CD4-positive, CD25-positive, alpha-beta regulatory T cell (primary cell): ENCODE measurements around the gene AHCYL1. TPM values are rescaled to one million over a fixed set of nuclear protein-coding genes. Genes with fewer than 3 reads are reported as not detected.
"Not testable (repeated sequence)": the region's sequence is repeated elsewhere in the genome, so short reads cannot be mapped to it uniquely, and the experiment has no call there.

Source experiments
- ATAC-seq, 2 donors: fragments of 150-1000 bp; cut with Tn5 transposase; one replicate each; pipeline ENCODE4 v1.10.0; 2021; ENCODE audit warnings: low read depth in 2 of 2, moderate number of reproducible peaks in 2 of 2, moderate library complexity in 1 of 2
- DNase-seq, 3 donors: peaks; one replicate each; pipeline versions ENCODE4 v3.0.0 to v3.0.0-alpha.2; 2012 to 2022; ENCODE audit warnings: mixed read lengths in 1 of 3
- H3K27ac ChIP-seq: one replicate; pipeline ENCODE4 v1.7.0; 2013; ENCODE audit warnings: mild to moderate bottlenecking, low read length; ENCODE audit not compliant: insufficient read depth, poor library complexity, severe bottlenecking
- H3K27me3 ChIP-seq: one replicate; pipeline ENCODE4 v1.7.0; 2013; ENCODE audit warnings: low read length; ENCODE audit not compliant: control insufficient read depth, insufficient read depth
- H3K36me3 ChIP-seq: one replicate; pipeline ENCODE4 v1.7.0; 2013; ENCODE audit warnings: mild to moderate bottlenecking, low read length, moderate library complexity; ENCODE audit not compliant: control insufficient read depth, insufficient read depth
- H3K4me1 ChIP-seq: 2 replicates; pipeline ENCODE4 v1.7.0; 2013; ENCODE audit warnings: mild to moderate bottlenecking, low read length; ENCODE audit not compliant: insufficient read depth, control insufficient read depth, poor library complexity, severe bottlenecking
- H3K4me3 ChIP-seq: one replicate; pipeline ENCODE4 v1.7.0; 2013; ENCODE audit warnings: low read depth, mild to moderate bottlenecking, low read length, moderate library complexity
- H3K9me3 ChIP-seq, 2 experiments: 1 replicate in 1 of 2; 2 replicates in 1 of 2; pipeline ENCODE4 v1.7.0; 2013; ENCODE audit warnings: low read length in 2 of 2, mild to moderate bottlenecking in 1 of 2, moderate library complexity in 1 of 2; ENCODE audit not compliant: control insufficient read depth in 2 of 2
- H3K27ac Mint-ChIP-seq, 3 donors: one replicate each; pipeline ENCODE4 v1.8.0; 2020 to 2022; ENCODE audit warnings: mild to moderate bottlenecking in 3 of 3, mixed read lengths in 3 of 3, moderate library complexity in 2 of 3
- H3K27me3 Mint-ChIP-seq: one replicate; pipeline ENCODE4 v1.8.0; 2022; ENCODE audit warnings: mild to moderate bottlenecking, mixed read lengths
- H3K36me3 Mint-ChIP-seq: one replicate; pipeline ENCODE4 v1.8.0; 2020; ENCODE audit warnings: mixed read lengths
- H3K4me1 Mint-ChIP-seq, 4 donors: one replicate each; pipeline ENCODE4 v1.8.0; 2020 to 2022; ENCODE audit warnings: mixed read lengths in 4 of 4, mild to moderate bottlenecking in 1 of 4
- H3K4me3 Mint-ChIP-seq, 4 donors: one replicate each; pipeline ENCODE4 v1.8.0; 2020 to 2022; ENCODE audit warnings: mild to moderate bottlenecking in 4 of 4, mixed read lengths in 4 of 4, moderate library complexity in 3 of 4
- H3K9me3 Mint-ChIP-seq, 7 donors: one replicate each; pipeline ENCODE4 v1.8.0; 2020 to 2022; ENCODE audit warnings: mixed read lengths in 7 of 7, mild to moderate bottlenecking in 3 of 7, moderate library complexity in 2 of 7
- polyA plus RNA-seq, 4 donors: library from polyadenylated mRNA; unstranded; fragments of 300-500 nt; fragmentation: Illumina TruSeq; gene quantifications; one replicate each; pipeline ENCODE4 v1.2.3, GENCODE V29; 2021
- total RNA-seq: library from RNA; stranded (reverse); gene quantifications from one replicate; pipeline ENCODE4 v1.2.3, GENCODE V29; 2022

AHCYL1 gene
- total and polyA plus RNA-seq, 5 donors from 2014 or later, result 27.8 to 49.3 (median 45.9) TPM

DNA sequence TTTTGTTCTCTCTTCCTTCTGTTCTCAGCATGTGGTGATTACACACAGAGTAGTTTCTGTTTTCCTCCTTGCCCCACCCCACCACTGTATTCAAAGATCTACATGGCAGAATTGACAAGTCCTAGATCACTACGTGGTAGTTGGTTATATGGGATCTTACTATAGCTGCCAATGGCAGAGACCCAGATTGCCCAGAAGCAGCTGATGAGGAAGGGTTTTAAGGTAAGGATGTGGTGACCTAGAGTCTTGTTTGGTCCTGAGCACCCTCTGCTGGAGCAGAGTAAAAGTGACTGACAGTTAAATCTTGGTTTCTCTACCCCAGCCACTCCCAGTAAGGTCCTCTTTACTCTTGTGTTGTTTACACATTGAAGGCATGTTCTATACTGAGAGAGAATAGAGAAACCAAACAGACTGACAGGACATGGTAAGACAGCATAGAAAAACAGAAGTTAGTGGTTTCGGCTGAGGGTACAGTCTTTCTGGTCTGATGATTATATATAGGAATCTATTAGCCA is 27.0 kb downstream of the AHCYL1 start:
- no peaks in the 10 kb centered on the region for H3K9me3 Mint-ChIP-seq
- Histone ChIP-seq H3K27me3 (no peaks in the 10 kb centered on the region), H3K4me3 (peak overlapping the region; percentile 60), H3K9me3 (no peaks in the 10 kb centered on the region), H3K36me3 (peaks cover 61% of the 10 kb centered on the region), H3K4me1 (peaks cover 6% of the 10 kb centered on the region), H3K27ac (peak overlapping the region; percentile 54)
- ATAC-seq (peak; percentile 92 to 95), DNase-seq (peak; percentile 17 to 88 (median 61))
- H3K36me3 Mint-ChIP-seq, result peaks cover 46% of the 10 kb centered on the region
- H3K4me3 Mint-ChIP-seq, result no peak overlapping the region
- no peaks in the 10 kb centered on the region for H3K27me3 Mint-ChIP-seq
- peak overlapping the region; percentile 54 to 69 (median 60) for H3K27ac Mint-ChIP-seq
- peaks cover 4 to 18% (median 13%) of the 10 kb centered on the region in 4 donors for H3K4me1 Mint-ChIP-seq

DNA sequence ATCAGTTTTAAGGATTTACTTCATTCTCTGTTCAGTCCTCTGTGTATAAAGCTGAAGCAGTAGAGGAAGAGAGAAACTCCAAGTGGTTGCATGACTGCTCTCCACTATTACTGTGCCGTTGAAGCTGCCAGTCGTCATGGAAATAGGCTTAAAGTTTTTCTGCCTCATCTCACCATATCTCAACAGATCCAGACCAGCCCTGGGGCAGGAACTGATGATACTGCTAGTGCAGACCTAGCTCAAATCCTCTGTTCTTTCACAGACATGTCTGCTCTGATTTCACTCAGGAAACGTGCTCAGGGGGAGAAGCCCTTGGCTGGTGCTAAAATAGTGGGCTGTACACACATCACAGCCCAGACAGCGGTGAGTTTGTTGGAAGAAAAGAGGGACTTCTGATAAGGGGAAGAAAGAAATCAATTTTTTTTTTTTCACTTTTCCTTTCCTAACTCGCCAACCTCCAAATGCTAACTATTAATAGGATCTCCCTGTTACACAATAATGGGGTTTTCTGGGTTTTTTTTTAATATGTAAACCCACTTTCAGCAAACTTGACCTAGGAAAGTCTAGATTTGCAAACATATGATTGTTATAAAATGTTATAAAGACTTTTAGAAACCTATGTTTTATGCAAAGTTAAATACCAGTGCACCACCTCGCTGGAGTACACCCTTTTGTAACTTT is 27.7 kb downstream of the AHCYL1 start:
- H3K4me1 Mint-ChIP-seq, result peaks cover 4 to 18% (median 12%) of the 10 kb centered on the region in 4 donors
- peaks cover 6% of the 10 kb centered on the region for H3K4me1 ChIP-seq
- DNase-seq (peak in 1 of 3 donors; percentile 5), ATAC-seq (peak; percentile 11 to 13)
- H3K4me3 ChIP-seq, result peak overlapping the region; percentile 60
- peaks cover 66% of the 10 kb centered on the region for H3K36me3 ChIP-seq
- H3K27me3 Mint-ChIP-seq, result no peaks in the 10 kb centered on the region
- H3K9me3 Mint-ChIP-seq, result no peaks in the 10 kb centered on the region
- H3K27ac ChIP-seq, result peak overlapping the region; percentile 54
- peaks cover 50% of the 10 kb centered on the region for H3K36me3 Mint-ChIP-seq
- no peak overlapping the region for H3K4me3 Mint-ChIP-seq
- H3K9me3 ChIP-seq, result no peaks in the 10 kb centered on the region
- H3K27ac Mint-ChIP-seq, result peak overlapping the region; percentile 54 to 69 (median 60)
- no peaks in the 10 kb centered on the region for H3K27me3 ChIP-seq

DNA sequence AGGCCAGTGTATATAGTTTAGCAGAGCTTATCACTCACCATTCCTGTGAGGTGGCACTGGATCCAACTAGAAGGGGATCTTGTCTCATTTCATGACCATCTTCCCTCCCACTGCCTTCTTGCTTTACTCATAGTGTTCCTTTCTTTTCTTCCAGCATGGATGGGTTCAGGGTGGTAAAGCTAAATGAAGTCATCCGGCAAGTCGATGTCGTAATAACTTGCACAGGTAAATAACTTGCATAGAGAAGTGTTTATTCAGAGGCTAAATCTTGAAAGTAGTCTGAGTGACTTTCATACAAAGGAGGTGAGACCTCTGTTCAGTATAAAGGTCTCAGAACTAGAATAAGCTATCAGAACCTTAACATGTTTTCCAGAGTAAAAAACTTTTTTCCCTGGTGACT is 33.2 kb downstream of the AHCYL1 start:
- Mint-ChIP-seq H3K4me1 (peaks cover 0 to 2% (median under 1%) of the 10 kb centered on the region in 4 donors), H3K27ac (peak overlapping the region in 1 of 3 donors; percentile 29), H3K36me3 (peaks cover 50% of the 10 kb centered on the region), H3K9me3 (no peaks in the 10 kb centered on the region), H3K4me3 (no peak overlapping the region), H3K27me3 (no peaks in the 10 kb centered on the region)
- Histone ChIP-seq H3K27me3 (no peaks in the 10 kb centered on the region), H3K9me3 (no peaks in the 10 kb centered on the region), H3K36me3 (peaks cover 81% of the 10 kb centered on the region), H3K4me3 (no peak overlapping the region), H3K4me1 (no peaks in the 10 kb centered on the region), H3K27ac (no peak overlapping the region)
- no peak for ATAC-seq
- DNase-seq, result no peak

DNA sequence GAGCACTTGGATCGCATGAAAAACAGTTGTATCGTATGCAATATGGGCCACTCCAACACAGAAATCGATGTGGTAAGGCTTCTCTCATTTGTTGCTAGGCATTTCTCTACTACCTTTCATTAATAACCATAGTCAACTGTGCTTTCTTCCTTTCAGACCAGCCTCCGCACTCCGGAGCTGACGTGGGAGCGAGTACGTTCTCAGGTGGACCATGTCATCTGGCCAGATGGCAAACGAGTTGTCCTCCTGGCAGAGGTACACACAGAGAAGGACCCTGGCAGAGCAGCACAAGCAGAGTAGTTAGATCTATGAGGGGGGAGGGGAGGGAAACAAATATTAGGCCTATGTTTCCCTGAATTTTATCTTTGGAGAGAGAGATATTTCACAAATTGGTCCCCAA is 33.8 kb downstream of the AHCYL1 start:
- Histone ChIP-seq H3K27ac (no peak overlapping the region), H3K36me3 (peaks cover 83% of the 10 kb centered on the region), H3K4me1 (no peaks in the 10 kb centered on the region), H3K9me3 (no peaks in the 10 kb centered on the region), H3K4me3 (no peak overlapping the region), H3K27me3 (no peaks in the 10 kb centered on the region)
- no peaks in the 10 kb centered on the region for H3K27me3 Mint-ChIP-seq
- no peaks in the 10 kb centered on the region for H3K4me1 Mint-ChIP-seq
- no peaks in the 10 kb centered on the region for H3K9me3 Mint-ChIP-seq
- no peak for ATAC-seq
- DNase-seq, result no peak
- no peak overlapping the region for H3K4me3 Mint-ChIP-seq
- H3K36me3 Mint-ChIP-seq, result peaks cover 50% of the 10 kb centered on the region
- H3K27ac Mint-ChIP-seq, result peak overlapping the region in 1 of 3 donors; percentile 89

DNA sequence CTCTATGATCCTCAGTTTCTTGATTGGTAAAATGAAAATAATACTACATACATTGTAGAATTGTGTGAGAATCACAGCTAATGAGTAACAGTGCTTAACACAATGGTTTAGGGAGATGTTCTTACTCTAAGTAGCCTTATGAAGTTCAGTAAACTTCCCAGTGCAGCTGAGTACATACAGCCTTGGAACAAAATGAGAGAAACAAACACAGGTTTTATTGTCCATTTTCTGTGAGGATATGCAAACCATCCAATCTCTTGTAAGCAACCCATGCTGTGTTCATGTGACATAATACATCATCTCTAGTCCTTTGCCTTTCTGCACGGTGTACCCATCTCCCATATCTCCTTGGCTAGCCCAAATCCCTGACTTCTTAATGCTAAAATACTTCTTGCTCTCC is 35.2 kb downstream of the AHCYL1 start:
- Histone ChIP-seq H3K4me3 (no peak overlapping the region), H3K27ac (no peak overlapping the region), H3K36me3 (peaks cover 81% of the 10 kb centered on the region), H3K4me1 (no peaks in the 10 kb centered on the region), H3K27me3 (no peaks in the 10 kb centered on the region), H3K9me3 (no peaks in the 10 kb centered on the region)
- ATAC-seq (no peak), DNase-seq (no peak)
- Mint-ChIP-seq H3K27ac (no peak overlapping the region), H3K9me3 (no peaks in the 10 kb centered on the region), H3K4me1 (no peaks in the 10 kb centered on the region), H3K27me3 (no peaks in the 10 kb centered on the region), H3K4me3 (no peak overlapping the region), H3K36me3 (peaks cover 48% of the 10 kb centered on the region)

DNA sequence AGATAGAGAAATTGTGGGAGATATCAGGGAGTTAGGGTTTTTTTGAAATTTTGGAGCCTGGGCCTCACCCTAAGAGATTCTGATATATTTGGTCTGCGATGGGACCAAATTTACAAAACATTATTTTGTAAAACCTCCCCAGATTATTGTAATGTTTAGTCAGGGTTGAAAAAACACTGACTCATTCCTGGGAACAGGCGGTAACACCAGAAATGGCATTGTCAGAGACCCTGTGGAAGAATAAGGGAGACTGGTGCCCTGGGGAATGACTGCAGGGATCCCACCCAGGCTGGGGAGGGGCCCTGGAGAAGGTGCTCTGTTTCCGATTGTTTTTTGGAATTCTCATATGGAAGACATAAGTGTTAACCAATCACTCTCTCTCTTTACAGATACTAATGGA is 36.7 kb downstream of the AHCYL1 start:
- Histone ChIP-seq H3K36me3 (peaks cover 66% of the 10 kb centered on the region), H3K27ac (no peak overlapping the region), H3K9me3 (no peaks in the 10 kb centered on the region), H3K4me1 (no peaks in the 10 kb centered on the region), H3K4me3 (no peak overlapping the region), H3K27me3 (no peaks in the 10 kb centered on the region)
- no peaks in the 10 kb centered on the region for H3K27me3 Mint-ChIP-seq
- no peak for ATAC-seq
- no peak overlapping the region for H3K4me3 Mint-ChIP-seq
- no peak for DNase-seq
- H3K27ac Mint-ChIP-seq, result peak overlapping the region in 1 of 3 donors; percentile 11
- peaks cover 40% of the 10 kb centered on the region for H3K36me3 Mint-ChIP-seq
- no peaks in the 10 kb centered on the region for H3K9me3 Mint-ChIP-seq
- no peaks in the 10 kb centered on the region for H3K4me1 Mint-ChIP-seq

DNA sequence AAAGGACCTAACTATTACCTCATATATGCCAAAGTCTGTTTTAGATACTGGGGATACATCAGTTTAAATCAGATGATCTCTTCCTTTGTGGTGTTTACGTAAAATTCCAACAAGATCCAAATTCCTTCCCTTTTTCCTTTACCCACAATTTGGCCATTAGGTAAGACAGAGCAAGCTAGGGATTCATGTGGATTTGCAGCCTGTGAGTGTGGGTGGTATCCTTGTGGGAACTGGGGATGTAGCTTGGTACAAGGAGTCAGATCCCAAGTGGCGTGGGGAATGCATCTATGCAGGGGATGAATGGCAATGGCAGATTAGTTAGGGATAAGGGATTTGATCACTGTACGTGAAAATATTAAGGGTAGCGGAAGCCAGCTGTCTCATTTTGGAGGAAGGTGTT is 40.0 kb downstream of the AHCYL1 start:
- H3K36me3 ChIP-seq, result peaks cover 34% of the 10 kb centered on the region
- Mint-ChIP-seq H3K27me3 (no peaks in the 10 kb centered on the region), H3K4me3 (no peak overlapping the region), H3K4me1 (peaks cover 0 to 2% (median under 1%) of the 10 kb centered on the region in 4 donors), H3K27ac (peak overlapping the region in 1 of 3 donors; percentile 2), H3K36me3 (peaks cover 15% of the 10 kb centered on the region), H3K9me3 (no peaks in the 10 kb centered on the region)
- ATAC-seq, result no peak
- no peaks in the 10 kb centered on the region for H3K4me1 ChIP-seq
- H3K27me3 ChIP-seq, result no peaks in the 10 kb centered on the region
- no peak for DNase-seq
- H3K4me3 ChIP-seq, result no peak overlapping the region
- no peak overlapping the region for H3K27ac ChIP-seq
- no peaks in the 10 kb centered on the region for H3K9me3 ChIP-seq

DNA sequence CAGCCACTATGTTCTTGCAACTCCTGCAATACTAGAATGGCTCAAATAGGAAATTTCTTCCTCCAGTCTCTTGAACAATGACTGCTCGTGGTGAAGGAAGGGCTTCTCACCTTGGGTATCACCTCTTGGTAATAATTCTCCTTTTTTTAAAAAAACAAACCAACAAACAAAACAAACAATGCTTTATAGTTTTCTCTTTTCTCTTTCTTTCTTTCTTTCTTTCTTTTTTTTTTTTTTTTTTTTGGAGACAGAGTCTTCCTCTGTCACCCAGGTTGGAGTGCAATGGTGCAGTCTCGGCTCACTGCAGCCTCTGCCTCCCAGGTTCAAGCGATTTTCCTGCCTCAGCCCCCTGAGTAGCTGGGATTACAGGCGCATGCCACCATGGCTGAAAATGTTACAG is 46.1 kb downstream of the AHCYL1 start:
- peaks cover 11 to 52% (median 30%) of the 10 kb centered on the region in 4 donors for H3K4me1 Mint-ChIP-seq
- peak overlapping the region; percentile 35 for H3K27ac ChIP-seq
- not testable (repeated sequence) for H3K9me3 Mint-ChIP-seq, H3K36me3 Mint-ChIP-seq, H3K27me3 Mint-ChIP-seq, H3K27me3 ChIP-seq, DNase-seq, H3K9me3 ChIP-seq, H3K36me3 ChIP-seq, ATAC-seq
- H3K4me1 ChIP-seq, result peaks cover 13% of the 10 kb centered on the region
- H3K4me3 ChIP-seq, result peak overlapping the region; percentile 80
- peak overlapping the region; percentile 89 to 95 (median 92) for H3K27ac Mint-ChIP-seq
- peak overlapping the region; percentile 66 to 87 (median 82) for H3K4me3 Mint-ChIP-seq
